ENCODE measurements around the gene RPS6KA5.

The RPS6KA5 gene

GRCh38 chr14:91010153-91010533 is 50.3 kb downstream of the RPS6KA5 start:
- no peaks in the 10 kb centered on the region for H3K36me3 ChIP-seq
- no peak overlapping the region for H3K4me3 ChIP-seq
- no peaks in the 10 kb centered on the region for H3K4me1 ChIP-seq
- intact Hi-C loops (cut with DNase I; ENCODE audit: low total_unique reads): no loop called here
- no peak for DNase-seq
- no peaks in the 10 kb centered on the region for H3K9me3 ChIP-seq
- no peak for TF ChIP-seq CTCF (IDR thresholded peaks at IDR 0.05)
- no peak overlapping the region for H3K27ac ChIP-seq
- H3K27me3 ChIP-seq: no peaks in the 10 kb centered on the region

DNA sequence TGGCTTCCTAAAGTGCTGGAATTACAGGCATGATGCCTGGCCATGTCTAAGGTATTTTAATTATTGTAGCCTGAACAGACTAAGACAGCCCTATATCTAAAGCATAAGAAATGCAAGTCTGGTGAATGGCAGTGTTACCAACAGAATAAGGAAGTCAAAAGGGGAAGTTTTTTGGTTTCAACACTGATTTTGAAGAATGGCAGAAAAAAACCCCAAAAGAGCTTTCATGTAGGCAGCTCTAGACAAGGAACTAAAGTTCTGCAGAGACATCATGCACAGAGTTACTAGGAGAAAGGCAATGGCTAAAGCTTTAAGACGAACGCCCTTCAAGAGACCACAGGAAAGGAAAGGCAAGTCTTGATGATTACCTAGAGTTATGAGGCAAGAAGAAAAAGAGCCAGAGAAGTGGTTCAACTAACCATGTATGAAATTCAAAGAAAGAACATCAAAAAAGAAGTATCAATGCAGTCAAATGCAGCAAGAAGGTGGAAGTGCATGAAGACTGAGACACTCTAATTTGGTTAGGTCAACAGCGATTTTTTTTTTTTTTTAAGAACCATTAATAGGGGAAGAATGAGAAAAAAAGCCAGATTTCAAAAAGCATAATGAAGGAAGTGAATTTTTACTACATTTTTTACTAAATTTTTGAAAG is 50.8 kb downstream of the RPS6KA5 start:
- no peak for DNase-seq
- intact Hi-C loops (cut with DNase I; ENCODE audit: low total_unique reads): no loop called here
- Histone ChIP-seq H3K4me3 (no peak overlapping the region), H3K27me3 (no peaks in the 10 kb centered on the region), H3K36me3 (no peaks in the 10 kb centered on the region), H3K27ac (no peak overlapping the region), H3K9me3 (no peaks in the 10 kb centered on the region), H3K4me1 (no peaks in the 10 kb centered on the region)
- TF ChIP-seq CTCF (IDR thresholded peaks at IDR 0.05): no peak

DNA sequence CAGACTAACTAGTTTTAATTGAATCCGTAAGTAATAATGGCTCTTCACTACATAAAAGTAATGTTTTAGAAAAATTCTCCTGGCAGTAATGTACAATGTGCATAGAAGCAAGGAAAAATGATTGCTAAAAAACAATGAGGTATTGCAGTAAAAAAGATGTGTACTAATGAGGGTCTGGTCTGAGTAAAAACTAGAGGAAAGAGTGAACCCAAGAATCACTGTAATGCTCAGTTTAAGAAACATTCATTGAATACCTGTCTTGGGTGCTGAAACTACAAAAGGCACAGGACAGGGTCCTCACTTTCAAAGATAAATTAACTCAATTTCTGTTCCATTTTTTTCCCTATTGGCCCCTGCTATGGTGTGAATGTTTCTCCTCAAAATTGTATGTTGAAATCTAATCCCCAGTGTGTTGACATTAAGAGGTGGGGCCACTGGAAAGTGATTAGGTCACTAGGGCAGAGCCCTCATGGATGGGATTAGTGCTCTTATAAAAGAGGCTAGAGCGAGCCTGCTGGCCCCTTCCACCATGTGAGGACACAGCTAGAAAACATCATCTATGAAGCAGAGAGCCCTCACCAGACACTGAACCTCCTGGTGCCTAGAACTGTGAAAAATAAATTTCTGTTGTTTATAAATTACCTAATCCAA is 51.6 kb downstream of the RPS6KA5 start:
- intact Hi-C loops (cut with DNase I; ENCODE audit: low total_unique reads): no loop called here
- DNase-seq: peak in 1 of 2 donors; percentile 35
- H3K4me3 ChIP-seq: no peak overlapping the region
- no peaks in the 10 kb centered on the region for H3K9me3 ChIP-seq
- no peaks in the 10 kb centered on the region for H3K27me3 ChIP-seq
- H3K27ac ChIP-seq: no peak overlapping the region
- no peak for TF ChIP-seq CTCF (IDR thresholded peaks at IDR 0.05)
- no peaks in the 10 kb centered on the region for H3K36me3 ChIP-seq
- H3K4me1 ChIP-seq: no peaks in the 10 kb centered on the region

DNA sequence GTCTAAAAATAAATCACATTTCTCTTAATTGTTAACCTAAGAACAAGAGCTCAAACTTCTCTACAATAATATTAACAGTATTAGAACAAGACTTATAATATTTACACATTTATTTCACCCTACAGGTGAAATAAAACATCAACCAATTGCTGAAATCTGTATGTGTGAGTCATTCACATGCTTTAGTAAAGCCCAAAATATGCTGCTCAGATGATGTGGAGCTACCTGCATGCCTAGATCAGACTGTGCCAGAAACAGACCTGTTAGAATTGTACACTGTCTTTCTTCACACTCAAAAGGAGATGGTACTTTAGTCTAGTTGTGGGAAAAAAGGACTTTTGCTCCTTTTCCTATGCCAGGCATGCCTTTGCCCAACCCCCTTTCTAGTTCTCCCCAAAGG is 54.7 kb downstream of the RPS6KA5 start:
- Histone ChIP-seq H3K27me3 (no peaks in the 10 kb centered on the region), H3K4me3 (no peak overlapping the region), H3K36me3 (no peaks in the 10 kb centered on the region), H3K27ac (no peak overlapping the region), H3K9me3 (no peaks in the 10 kb centered on the region), H3K4me1 (no peaks in the 10 kb centered on the region)
- no peak for DNase-seq
- intact Hi-C loops (cut with DNase I; ENCODE audit: low total_unique reads): no loop called here
- TF ChIP-seq CTCF (IDR thresholded peaks at IDR 0.05): no peak

DNA sequence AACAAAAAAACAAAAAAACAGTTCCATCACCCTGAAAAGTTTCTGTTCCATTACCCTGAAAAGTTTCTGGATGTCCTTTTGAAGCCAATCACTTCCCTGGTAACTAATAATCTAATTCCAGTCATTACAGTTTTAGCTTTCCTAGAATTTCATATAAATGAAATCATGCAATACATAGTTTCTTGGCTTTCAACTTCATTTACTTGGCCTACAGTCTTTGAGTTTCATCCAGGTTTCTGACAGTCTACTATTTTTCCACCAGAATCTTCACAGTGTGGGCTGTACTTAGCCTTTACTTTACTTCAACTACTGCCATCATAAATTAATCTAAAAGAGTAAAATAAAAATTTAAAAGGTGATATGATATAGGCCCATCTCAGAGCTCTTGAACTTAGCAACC is 55.5 kb downstream of the RPS6KA5 start:
- Histone ChIP-seq H3K9me3 (no peaks in the 10 kb centered on the region), H3K4me3 (no peak overlapping the region), H3K27ac (no peak overlapping the region), H3K4me1 (no peaks in the 10 kb centered on the region), H3K27me3 (no peaks in the 10 kb centered on the region), H3K36me3 (no peaks in the 10 kb centered on the region)
- no peak for TF ChIP-seq CTCF (IDR thresholded peaks at IDR 0.05)
- intact Hi-C loops (cut with DNase I; ENCODE audit: low total_unique reads): no loop called here
- no peak for DNase-seq

All from tibial artery (tissue), 4 donors.